Fibroblast of mammary gland (primary cell): ENCODE results near the gene HS3ST2.
"Not testable (repeated sequence)": the region's sequence is repeated elsewhere in the genome, so short reads cannot be mapped to it uniquely, and the experiment has no call there.

Experiments used
- DNase-seq: peaks from one replicate; pipeline ENCODE4 v3.0.0-alpha.2; 2010; ENCODE audit warnings: low read depth
- H3K4me3 ChIP-seq: 2 replicates; pipeline ENCODE4 v1.5.1; 2011; ENCODE audit warnings: low read depth, mild to moderate bottlenecking, low read length, moderate library complexity; ENCODE audit not compliant: control insufficient read depth
- CTCF ChIP-seq: conservative IDR thresholded peaks from 2 replicates; pipeline ENCODE4 v1.5.1; 2011; ENCODE audit warnings: low read depth, low read length, inconsistent platforms; ENCODE audit not compliant: control insufficient read depth, insufficient read depth

The HS3ST2 gene

GRCh38 chr16:22816475-22816874, 2.5 kb downstream of the HS3ST2 start:
- no peak for TF ChIP-seq CTCF
- DNase-seq: peak; percentile 9
- H3K4me3 ChIP-seq: no peak overlapping the region

- DNase-seq: not testable (repeated sequence)
These were observed 4.8 kb downstream of the HS3ST2 start for GRCh38 chr16:22818736-22819135.

GRCh38 chr16:22838681-22839080, 24.7 kb downstream of the HS3ST2 start:
- H3K4me3 ChIP-seq: no peak overlapping the region
- DNase-seq: no peak
- TF ChIP-seq CTCF: no peak

More at GRCh38 chr16:22818736-22819135, 4.8 kb downstream of the HS3ST2 start:
- not testable (repeated sequence) for H3K4me3 ChIP-seq

GRCh38 chr16:22842031-22842430, 28.1 kb downstream of the HS3ST2 start:
- H3K4me3 ChIP-seq, DNase-seq: not testable (repeated sequence)

- no peak overlapping the region for H3K4me3 ChIP-seq
- TF ChIP-seq CTCF: no peak
- no peak for DNase-seq
These were observed 29.2 kb downstream of the HS3ST2 start for GRCh38 chr16:22843122-22843521.

GRCh38 chr16:22843856-22844255, 29.9 kb downstream of the HS3ST2 start:
- TF ChIP-seq CTCF: no peak
- H3K4me3 ChIP-seq: no peak overlapping the region
- peak; percentile 1 for DNase-seq

- no peak for TF ChIP-seq CTCF
- no peak overlapping the region for H3K4me3 ChIP-seq
- no peak for DNase-seq
These were observed 30.5 kb downstream of the HS3ST2 start for GRCh38 chr16:22844416-22844815.

GRCh38 chr16:22847100-22847499, 33.1 kb downstream of the HS3ST2 start:
- no peak for DNase-seq

More at GRCh38 chr16:22847100-22847499, 33.1 kb downstream of the HS3ST2 start:
- no peak for TF ChIP-seq CTCF
- H3K4me3 ChIP-seq: no peak overlapping the region
